Mesodermal cell (in vitro differentiated cells): Measurements from ENCODE around the gene ERBB4.

Experiments used
- H3K27ac ChIP-seq: 2 replicates; pipeline ENCODE4 v1.7.0; 2013; ENCODE audit warnings: mild to moderate bottlenecking, low read depth, low read length, moderate library complexity; ENCODE audit not compliant: severe bottlenecking
- H3K36me3 ChIP-seq: 2 replicates; pipeline ENCODE4 v1.7.1; 2013; ENCODE audit warnings: mild to moderate bottlenecking, low read length, moderate library complexity; ENCODE audit not compliant: control insufficient read depth, insufficient read depth
- H3K4me1 ChIP-seq: one replicate; pipeline ENCODE4 v1.7.1; 2013; ENCODE audit warnings: mild to moderate bottlenecking, low read length; ENCODE audit not compliant: insufficient read depth, control insufficient read depth, poor library complexity, severe bottlenecking
- H3K4me3 ChIP-seq: 2 replicates; pipeline ENCODE4 v1.7.0; 2013; ENCODE audit warnings: low read length, control low read depth, mild to moderate bottlenecking; ENCODE audit not compliant: insufficient read depth, poor library complexity, severe bottlenecking; ENCODE audit errors: extremely low read depth
- H3K9me3 ChIP-seq: 2 replicates; pipeline ENCODE4 v1.7.1; 2013; ENCODE audit warnings: mild to moderate bottlenecking, low read length, moderate library complexity; ENCODE audit not compliant: control insufficient read depth
- WGBS, 2 experiments: methylation state at CpG; one replicate each; pipeline ENCODE4 v1.1.5; 2013; ENCODE audit warnings: missing lambda C conversion rate in 2 of 2; ENCODE audit not compliant: insufficient coverage in 2 of 2; 5-methylcytosine and 5-hydroxymethylcytosine counted together

The ERBB4 gene

GRCh38 chr2:212181646-212182045 lies 357.0 kb downstream of the ERBB4 start:
- Histone ChIP-seq H3K27ac (no peak overlapping the region), H3K9me3 (no peaks in the 10 kb centered on the region), H3K36me3 (no peaks in the 10 kb centered on the region), H3K4me1 (no peaks in the 10 kb centered on the region), H3K4me3 (no peak overlapping the region)
- no CpG with 5 or more reads among the region's 1 CpG for WGBS, 2 experiments

GRCh38 chr2:212180408-212181083 lies 358.1 kb downstream of the ERBB4 start:
- WGBS, 2 experiments = 83 to 95% methylated on average over 2 of the region's 3 CpGs

GRCh38 chr2:212177724-212178123 lies 360.9 kb downstream of the ERBB4 start:
- H3K4me1 ChIP-seq = no peaks in the 10 kb centered on the region
- H3K9me3 ChIP-seq = no peaks in the 10 kb centered on the region
- H3K4me3 ChIP-seq = no peak overlapping the region
- WGBS, 2 experiments = 100% methylated on average over 1 of the region's 2 CpGs; no CpG with 5 or more reads in 1 of the 2 experiments
- no peaks in the 10 kb centered on the region for H3K36me3 ChIP-seq
- H3K27ac ChIP-seq = no peak overlapping the region

More at GRCh38 chr2:212180408-212181083, 358.1 kb downstream of the ERBB4 start:
- H3K4me1 ChIP-seq = no peaks in the 10 kb centered on the region
- H3K9me3 ChIP-seq = no peaks in the 10 kb centered on the region
- H3K4me3 ChIP-seq = no peak overlapping the region
- no peaks in the 10 kb centered on the region for H3K36me3 ChIP-seq
- H3K27ac ChIP-seq = no peak overlapping the region

GRCh38 chr2:212176151-212176550 lies 362.5 kb downstream of the ERBB4 start:
- no peaks in the 10 kb centered on the region for H3K9me3 ChIP-seq
- no peak overlapping the region for H3K4me3 ChIP-seq
- H3K27ac ChIP-seq = no peak overlapping the region
- no CpG with 5 or more reads among the region's 1 CpG for WGBS, 2 experiments
- no peaks in the 10 kb centered on the region for H3K4me1 ChIP-seq
- no peaks in the 10 kb centered on the region for H3K36me3 ChIP-seq

- H3K36me3 ChIP-seq = no peaks in the 10 kb centered on the region
- no peaks in the 10 kb centered on the region for H3K4me1 ChIP-seq
- H3K9me3 ChIP-seq = no peaks in the 10 kb centered on the region
- H3K27ac ChIP-seq = no peak overlapping the region
- 89 to 92% methylated on average over 1 to 3 of the region's 3 CpGs for WGBS, 2 experiments
- H3K4me3 ChIP-seq = no peak overlapping the region
Observed at GRCh38 chr2:212173756-212174510, 364.7 kb downstream of the ERBB4 start.

GRCh38 chr2:212173331-212173730 lies 365.3 kb downstream of the ERBB4 start:
- H3K27ac ChIP-seq = no peak overlapping the region
- H3K9me3 ChIP-seq = no peaks in the 10 kb centered on the region
- WGBS, 2 experiments = 100% methylated on average over 1 of the region's 1 CpG; no CpG with 5 or more reads in 1 of the 2 experiments
- H3K36me3 ChIP-seq = no peaks in the 10 kb centered on the region
- H3K4me1 ChIP-seq = no peaks in the 10 kb centered on the region
- H3K4me3 ChIP-seq = no peak overlapping the region

GRCh38 chr2:212170382-212170781 lies 368.2 kb downstream of the ERBB4 start:
- H3K36me3 ChIP-seq = no peaks in the 10 kb centered on the region
- no peaks in the 10 kb centered on the region for H3K9me3 ChIP-seq
- H3K4me1 ChIP-seq = no peaks in the 10 kb centered on the region
- 56 to 79% methylated on average over 2 of the region's 2 CpGs for WGBS, 2 experiments
- no peak overlapping the region for H3K27ac ChIP-seq
- no peak overlapping the region for H3K4me3 ChIP-seq

- Histone ChIP-seq H3K4me1 (no peaks in the 10 kb centered on the region), H3K9me3 (no peaks in the 10 kb centered on the region), H3K27ac (no peak overlapping the region), H3K4me3 (no peak overlapping the region), H3K36me3 (no peaks in the 10 kb centered on the region)
- WGBS, 2 experiments = 67 to 88% methylated on average over 1 of the region's 1 CpG
Observed at GRCh38 chr2:212158081-212158480, 380.5 kb downstream of the ERBB4 start.

- no peaks in the 10 kb centered on the region for H3K4me1 ChIP-seq
- no peak overlapping the region for H3K4me3 ChIP-seq
- no peak overlapping the region for H3K27ac ChIP-seq
- no peaks in the 10 kb centered on the region for H3K36me3 ChIP-seq
- WGBS, 2 experiments = 33 to 50% methylated on average over 1 of the region's 1 CpG
- no peaks in the 10 kb centered on the region for H3K9me3 ChIP-seq
Observed at GRCh38 chr2:212157012-212157411, 381.6 kb downstream of the ERBB4 start.

GRCh38 chr2:212156088-212156487 lies 382.5 kb downstream of the ERBB4 start:
- Histone ChIP-seq H3K4me3 (no peak overlapping the region), H3K27ac (no peak overlapping the region), H3K9me3 (no peaks in the 10 kb centered on the region), H3K4me1 (no peaks in the 10 kb centered on the region), H3K36me3 (no peaks in the 10 kb centered on the region)
- WGBS, 2 experiments = 100% methylated on average over 1 of the region's 3 CpGs; no CpG with 5 or more reads in 1 of the 2 experiments

- H3K4me1 ChIP-seq = no peaks in the 10 kb centered on the region
- H3K4me3 ChIP-seq = no peak overlapping the region
- H3K9me3 ChIP-seq = no peaks in the 10 kb centered on the region
- H3K27ac ChIP-seq = no peak overlapping the region
- H3K36me3 ChIP-seq = no peaks in the 10 kb centered on the region
- WGBS, 2 experiments = 90% methylated on average over 2 of the region's 2 CpGs; no CpG with 5 or more reads in 1 of the 2 experiments
Observed at GRCh38 chr2:212154477-212154878, 384.1 kb downstream of the ERBB4 start.
